Right lobe of liver (tissue), 4 donors: Measurements from ENCODE around the gene TMEM63C.

Source experiments
- POLR2A ChIP-seq: fragments of 450-650 bp; IDR thresholded peaks from one replicate; pipeline ENCODE4 v1.6.1; 2017; ENCODE audit warnings: antibody characterized with exemption, mild to moderate bottlenecking
- TF ChIP-seq, protein P1 (sequence below), 4 donors: fragments of 200-600 bp in 3 of 4; fragments of 450-650 bp in 1 of 4; IDR thresholded peaks; one replicate each; pipeline versions ENCODE4 v1.5.1 to v1.8.0; 2016 to 2022; ENCODE audit warnings: antibody characterized with exemption in 4 of 4, mild to moderate bottlenecking in 2 of 4
- donor health status: DM: no; HTN: no; CAD: no.
- donor health status: DM: no; HTN: no; CAD: no.
- donor health status: DM: no; HTN: yes; CAD: no.

DNA sequence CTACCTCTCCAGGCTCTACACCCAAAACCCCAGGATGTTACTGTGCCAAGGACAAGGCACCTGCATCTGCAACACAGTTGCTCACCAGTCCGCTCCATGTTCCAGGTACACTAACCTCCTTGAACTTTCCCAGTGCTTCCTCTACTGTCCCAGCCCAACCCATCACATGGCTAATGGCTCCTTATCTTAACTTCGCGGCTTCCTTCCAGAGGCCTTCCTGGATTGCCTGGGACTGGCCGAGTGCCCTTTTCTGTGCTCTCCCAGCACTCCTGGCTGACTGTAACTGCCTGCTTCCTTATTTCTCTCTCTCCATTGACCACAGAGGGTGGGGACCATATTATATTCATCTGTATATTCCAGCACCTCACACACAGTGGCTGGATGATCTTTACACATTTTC, 118.2 kb downstream of the TMEM63C start:
- TF ChIP-seq, protein P1, sequence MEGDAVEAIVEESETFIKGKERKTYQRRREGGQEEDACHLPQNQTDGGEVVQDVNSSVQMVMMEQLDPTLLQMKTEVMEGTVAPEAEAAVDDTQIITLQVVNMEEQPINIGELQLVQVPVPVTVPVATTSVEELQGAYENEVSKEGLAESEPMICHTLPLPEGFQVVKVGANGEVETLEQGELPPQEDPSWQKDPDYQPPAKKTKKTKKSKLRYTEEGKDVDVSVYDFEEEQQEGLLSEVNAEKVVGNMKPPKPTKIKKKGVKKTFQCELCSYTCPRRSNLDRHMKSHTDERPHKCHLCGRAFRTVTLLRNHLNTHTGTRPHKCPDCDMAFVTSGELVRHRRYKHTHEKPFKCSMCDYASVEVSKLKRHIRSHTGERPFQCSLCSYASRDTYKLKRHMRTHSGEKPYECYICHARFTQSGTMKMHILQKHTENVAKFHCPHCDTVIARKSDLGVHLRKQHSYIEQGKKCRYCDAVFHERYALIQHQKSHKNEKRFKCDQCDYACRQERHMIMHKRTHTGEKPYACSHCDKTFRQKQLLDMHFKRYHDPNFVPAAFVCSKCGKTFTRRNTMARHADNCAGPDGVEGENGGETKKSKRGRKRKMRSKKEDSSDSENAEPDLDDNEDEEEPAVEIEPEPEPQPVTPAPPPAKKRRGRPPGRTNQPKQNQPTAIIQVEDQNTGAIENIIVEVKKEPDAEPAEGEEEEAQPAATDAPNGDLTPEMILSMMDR (IDR thresholded peaks at IDR 0.05): no peak
- TF ChIP-seq POLR2A: no peak
